ENCODE measurements around the gene SYT7.
"Not testable (repeated sequence)": the region's sequence is repeated elsewhere in the genome, so short reads cannot be mapped to it uniquely, and the experiment has no call there.

SYT7 gene, protein sequence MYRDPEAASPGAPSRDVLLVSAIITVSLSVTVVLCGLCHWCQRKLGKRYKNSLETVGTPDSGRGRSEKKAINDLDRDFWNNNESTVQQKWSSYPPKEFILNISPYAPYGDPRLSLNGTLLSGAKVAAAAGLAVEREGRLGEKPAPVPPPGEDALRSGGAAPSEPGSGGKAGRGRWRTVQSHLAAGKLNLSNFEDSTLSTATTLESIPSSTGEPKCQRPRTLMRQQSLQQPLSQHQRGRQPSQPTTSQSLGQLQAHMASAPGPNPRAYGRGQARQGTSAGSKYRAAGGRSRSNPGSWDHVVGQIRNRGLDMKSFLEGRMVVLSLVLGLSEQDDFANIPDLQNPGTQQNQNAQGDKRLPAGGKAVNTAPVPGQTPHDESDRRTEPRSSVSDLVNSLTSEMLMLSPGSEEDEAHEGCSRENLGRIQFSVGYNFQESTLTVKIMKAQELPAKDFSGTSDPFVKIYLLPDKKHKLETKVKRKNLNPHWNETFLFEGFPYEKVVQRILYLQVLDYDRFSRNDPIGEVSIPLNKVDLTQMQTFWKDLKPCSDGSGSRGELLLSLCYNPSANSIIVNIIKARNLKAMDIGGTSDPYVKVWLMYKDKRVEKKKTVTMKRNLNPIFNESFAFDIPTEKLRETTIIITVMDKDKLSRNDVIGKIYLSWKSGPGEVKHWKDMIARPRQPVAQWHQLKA

DNA sequence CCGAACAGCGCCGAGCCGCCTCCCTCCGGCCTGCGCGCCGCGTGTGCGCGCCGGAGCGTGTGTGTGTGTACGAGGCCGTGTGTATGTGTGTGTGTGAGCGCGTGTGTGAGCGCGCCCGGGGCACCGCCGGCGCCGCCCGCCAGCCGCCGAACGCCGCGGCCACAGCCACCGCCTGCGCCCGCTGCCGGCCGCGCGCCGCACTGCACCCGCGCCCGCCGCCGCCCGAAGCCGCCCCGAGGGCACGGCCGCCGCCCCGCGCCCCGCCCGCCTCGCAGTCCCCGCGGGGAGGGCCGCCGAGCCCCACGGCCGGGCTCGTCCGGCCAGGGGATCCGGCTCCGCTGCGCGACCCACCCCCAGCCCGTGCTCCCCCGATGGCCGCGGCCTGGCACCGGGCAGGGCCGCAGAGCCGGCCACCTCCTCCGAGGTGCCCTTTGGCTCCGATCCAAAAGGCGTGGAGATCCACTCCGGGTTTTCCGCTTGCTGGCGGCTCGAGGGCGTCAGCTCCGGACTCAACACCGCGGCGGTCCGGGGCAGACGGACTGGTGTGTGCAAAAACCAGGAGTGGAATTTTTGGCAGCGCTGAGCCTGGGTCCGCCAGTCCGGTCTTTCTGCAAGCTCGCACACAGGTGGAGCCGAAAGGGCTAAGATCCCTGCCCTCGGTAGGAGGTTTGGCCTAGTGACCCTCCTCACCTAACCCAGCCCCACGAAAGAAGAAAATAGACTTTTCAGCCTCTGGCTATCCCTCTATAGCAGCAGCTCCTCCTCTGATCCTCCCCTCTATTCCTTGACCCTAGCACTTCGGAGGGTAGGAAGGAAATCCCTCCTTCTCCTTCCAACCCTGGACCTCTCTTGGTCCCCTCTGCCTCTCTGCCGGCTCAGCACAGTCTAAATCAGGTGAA, at the start of gene SYT7:
Gene SYT7 (minus strand): TSS at position 47 of the 899 bp plus-strand sequence. CDS start 256 bp downstream, outside the sequence.
- DNase-seq (ENCODE audit: low read depth in 2 of 2), result peak; percentile 96 to 97

DNA sequence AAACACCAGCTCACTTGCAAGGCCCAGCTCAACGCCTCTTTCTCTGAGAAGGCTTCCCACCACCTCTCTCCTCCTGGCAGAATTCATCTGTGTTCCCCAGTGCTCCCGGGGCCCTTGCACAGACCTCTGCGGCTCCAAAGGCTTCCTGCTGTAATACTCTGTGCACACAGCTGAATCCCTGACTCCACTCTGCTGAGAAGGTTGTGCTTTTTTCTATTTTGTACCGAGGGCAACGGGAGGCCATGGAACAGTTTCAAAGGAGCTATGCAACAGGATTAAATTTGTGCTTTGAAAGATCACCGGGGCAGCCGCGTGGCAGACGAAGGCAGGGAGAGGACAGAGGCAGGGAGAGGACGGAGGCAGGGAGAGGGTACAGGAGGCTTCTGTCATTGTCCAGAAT, 49.2 kb upstream of the SYT7 start:
- no peak for DNase-seq (ENCODE audit: low read depth in 2 of 2)

- no peak for DNase-seq (ENCODE audit: low read depth in 2 of 2)
Measured at GRCh38 chr11:61629082-61629833, 48.4 kb upstream of the SYT7 start.

- no peak for DNase-seq (ENCODE audit: low read depth in 2 of 2)
Measured at GRCh38 chr11:61628662-61628970, 47.7 kb upstream of the SYT7 start.

GRCh38 chr11:61627850-61628661, 47.2 kb upstream of the SYT7 start:
- DNase-seq (ENCODE audit: low read depth in 2 of 2), result peak in 1 of 2 donors; percentile 32

DNA sequence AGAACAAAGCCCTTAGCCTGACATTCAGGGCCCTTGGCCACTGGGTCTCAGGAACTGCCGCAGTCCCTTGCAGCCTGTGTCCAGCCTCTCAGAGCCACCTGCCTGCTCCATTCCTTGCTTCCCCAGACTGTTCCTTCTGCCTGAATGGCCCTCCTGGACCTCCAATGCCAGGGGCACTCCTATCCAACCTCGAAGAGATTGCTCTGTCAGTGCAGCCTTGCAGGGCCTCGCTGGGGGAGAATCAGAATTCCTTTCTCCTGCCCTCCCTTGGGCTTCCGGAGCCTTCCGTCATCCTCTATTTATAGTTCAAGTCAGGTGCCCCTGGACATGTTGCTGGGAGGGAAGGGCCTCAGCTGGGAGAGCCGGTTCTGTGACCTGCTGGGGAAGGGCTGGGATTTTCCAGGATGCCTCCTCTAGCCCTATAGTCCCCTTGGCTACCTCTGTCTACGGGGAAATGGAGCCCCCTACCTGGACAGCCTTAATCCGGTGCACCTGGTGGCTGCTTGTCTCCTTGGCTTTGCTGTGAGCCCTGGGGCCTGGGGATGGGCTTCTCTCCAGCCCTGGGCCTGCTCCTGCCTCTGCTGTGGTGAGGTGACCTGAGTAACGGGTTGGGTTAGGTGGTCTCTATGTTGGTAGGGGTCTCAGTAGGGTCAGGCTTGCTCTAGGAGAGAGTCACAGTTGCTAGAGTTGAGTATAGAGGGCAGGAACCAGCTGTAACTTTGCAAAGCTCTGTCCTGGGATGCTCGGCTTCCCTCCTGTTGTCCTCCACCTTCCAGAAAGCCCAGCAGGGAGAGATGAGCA, 45.9 kb upstream of the SYT7 start:
- no peak for DNase-seq (ENCODE audit: low read depth in 2 of 2)

GRCh38 chr11:61625525-61625924, 44.6 kb upstream of the SYT7 start:
- no peak for DNase-seq (ENCODE audit: low read depth in 2 of 2)

- DNase-seq (ENCODE audit: low read depth in 2 of 2), result no peak
Measured at GRCh38 chr11:61621917-61622585, 41.2 kb upstream of the SYT7 start.

DNA sequence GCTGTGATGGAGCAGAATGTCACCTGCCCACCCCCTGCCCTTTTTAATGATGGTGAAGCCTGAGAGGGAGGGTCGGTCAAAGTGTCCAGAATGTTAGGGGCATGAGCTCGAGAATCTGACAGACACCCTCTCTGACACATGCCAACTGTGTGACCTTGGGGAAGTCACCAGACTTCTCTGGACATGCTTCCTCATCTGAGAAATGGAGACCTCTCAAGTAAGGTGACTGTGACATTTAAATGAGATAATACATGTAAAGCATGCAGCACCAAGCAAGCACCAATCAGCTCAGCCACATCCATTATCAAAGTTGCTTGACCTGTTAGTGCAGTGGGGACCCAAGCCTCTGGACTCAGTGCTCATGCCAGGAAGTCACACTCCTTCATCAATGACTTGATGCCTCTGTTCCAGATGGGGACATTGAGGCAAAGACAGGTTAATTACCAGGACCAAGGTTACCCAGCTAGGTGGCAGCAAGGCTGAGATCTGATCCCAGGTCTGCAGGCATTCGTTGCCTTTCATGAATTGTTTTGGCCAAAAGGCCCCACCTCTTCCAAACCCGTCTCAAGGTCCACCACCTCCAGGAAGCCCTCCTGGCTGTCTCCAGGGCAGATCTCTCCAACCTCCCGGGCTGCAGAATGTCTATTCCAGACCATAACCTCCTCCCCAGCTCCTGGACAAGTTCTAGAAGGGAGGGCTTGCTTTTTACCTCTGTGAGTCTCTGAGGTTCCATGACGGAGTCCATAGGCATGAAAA, 38.8 kb upstream of the SYT7 start:
- no peak for DNase-seq (ENCODE audit: low read depth in 2 of 2)

DNA sequence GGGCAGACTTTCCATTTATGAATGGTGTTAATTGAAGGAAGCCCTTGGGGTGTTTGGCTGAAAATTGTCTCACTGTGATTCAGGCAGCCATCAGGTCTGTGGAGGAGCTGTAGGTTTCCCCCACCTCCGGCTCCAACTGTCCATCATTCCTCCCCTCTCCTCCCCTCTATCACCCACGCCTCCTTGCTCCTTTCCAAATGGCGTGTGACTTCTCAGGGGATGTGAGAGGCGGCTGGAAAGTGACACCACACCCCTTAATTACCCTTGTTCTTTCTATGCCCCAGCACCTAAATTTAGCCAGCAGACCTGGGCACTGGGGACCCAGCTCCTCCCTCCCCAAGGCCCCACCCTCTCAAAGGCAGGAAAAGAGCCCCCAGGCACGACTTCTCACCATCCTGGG, 38.1 kb upstream of the SYT7 start:
- no peak for DNase-seq (ENCODE audit: low read depth in 2 of 2)

- no peak for DNase-seq (ENCODE audit: low read depth in 2 of 2)
Measured at GRCh38 chr11:61617515-61617914, 36.6 kb upstream of the SYT7 start.

DNA sequence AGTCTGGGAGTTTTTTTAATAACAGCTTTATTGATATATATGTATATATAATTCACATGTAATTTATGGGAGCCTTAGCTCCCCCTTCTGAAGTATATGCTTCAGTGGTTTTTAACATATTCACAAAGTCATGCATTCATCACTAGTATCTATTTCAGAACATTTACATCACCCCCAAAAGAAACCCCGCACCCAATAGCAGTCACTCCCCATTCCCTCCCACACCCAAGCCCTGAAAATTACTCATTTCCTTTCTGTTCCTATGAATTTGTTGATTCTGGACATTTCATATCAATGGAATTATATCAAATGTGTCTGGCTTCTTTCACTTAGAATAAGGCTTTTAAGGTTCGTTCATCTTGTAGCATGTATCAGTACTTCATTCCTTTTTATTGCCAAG, 35.6 kb upstream of the SYT7 start:
- DNase-seq (ENCODE audit: low read depth in 2 of 2), result no peak

- DNase-seq (ENCODE audit: low read depth in 2 of 2), result not testable (repeated sequence)
Measured at GRCh38 chr11:61614782-61615181, 33.9 kb upstream of the SYT7 start.

DNA sequence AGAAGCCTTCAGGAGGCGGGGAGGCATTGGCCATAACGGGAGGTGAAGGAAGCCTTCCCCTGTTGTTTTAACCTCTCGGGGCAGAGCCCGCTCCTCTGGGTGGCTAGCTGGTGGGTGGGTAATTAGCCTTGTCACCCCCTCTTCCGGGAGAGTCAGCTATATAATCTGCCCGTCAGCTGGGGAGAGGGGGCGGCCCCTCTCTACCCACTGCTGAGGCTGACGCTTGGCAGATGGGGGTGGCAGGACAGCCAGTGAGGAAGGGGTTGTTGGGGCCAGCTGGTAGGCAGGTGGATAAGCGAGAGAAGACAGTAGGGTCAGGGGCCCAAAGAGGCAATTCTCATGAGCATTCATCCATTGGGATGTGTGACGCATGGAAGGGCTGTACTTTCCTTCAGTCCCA, 33.0 kb upstream of the SYT7 start:
- no peak for DNase-seq (ENCODE audit: low read depth in 2 of 2)

- DNase-seq (ENCODE audit: low read depth in 2 of 2), result no peak
Measured at GRCh38 chr11:61613051-61613450, 32.2 kb upstream of the SYT7 start.

DNA sequence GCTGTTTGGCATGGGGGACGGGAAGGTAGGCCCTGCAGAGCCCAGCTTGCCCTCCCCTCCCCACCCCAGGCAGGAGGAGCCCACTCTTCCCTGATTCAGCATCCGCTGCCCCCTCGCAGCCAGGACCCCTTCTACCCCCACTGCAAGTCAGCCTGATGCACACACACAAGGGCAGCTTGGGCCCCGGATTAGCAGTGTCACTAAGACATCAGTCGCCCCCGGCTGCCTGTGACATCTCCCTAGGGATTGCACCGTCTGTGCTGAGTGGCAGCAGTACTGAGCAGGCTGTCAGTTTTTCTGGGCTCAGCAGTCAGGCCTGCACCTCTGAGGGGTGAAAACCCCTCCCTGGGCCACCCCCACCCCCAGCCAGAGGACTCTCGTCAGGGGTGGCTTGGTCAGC, 30.4 kb upstream of the SYT7 start:
- no peak for DNase-seq (ENCODE audit: low read depth in 2 of 2)

DNA sequence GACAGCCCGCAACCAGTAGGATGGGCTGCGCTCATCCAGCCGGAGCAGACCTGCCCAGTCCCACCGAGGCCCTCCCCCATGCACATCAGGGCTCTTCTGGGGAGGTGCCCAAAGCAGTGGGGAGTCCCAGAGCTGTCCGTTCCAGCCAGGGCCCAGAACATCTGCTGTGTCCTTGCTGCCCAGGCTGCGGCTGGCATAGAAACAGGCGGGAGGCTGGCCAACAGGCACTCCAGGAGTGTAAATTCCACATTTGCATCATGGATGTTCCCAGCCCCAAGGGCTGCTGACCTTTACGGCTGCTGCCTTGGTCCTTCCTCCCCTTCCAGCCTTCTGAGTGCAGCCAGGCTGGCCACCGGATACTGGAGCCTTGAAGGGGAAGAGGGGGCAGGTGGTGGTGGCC, 30.0 kb upstream of the SYT7 start:
- no peak for DNase-seq (ENCODE audit: low read depth in 2 of 2)

- no peak for DNase-seq (ENCODE audit: low read depth in 2 of 2)
Measured at GRCh38 chr11:61609980-61610366, 29.1 kb upstream of the SYT7 start.

Data from activated CD4-positive, alpha-beta T cell treated with anti-CD3 and anti-CD28 coated beads for 24 hours (primary cell).